Epidermal melanocyte (primary cell): ENCODE measurements around the gene ALKBH8.
"Not testable (repeated sequence)": the region's sequence is repeated elsewhere in the genome, so short reads cannot be mapped to it uniquely, and the experiment has no call there.

Experiments used
- DNase-seq: peaks from one replicate; pipeline ENCODE4 v3.0.0; 2011; ENCODE audit warnings: low spot score; ENCODE audit not compliant: insufficient read length

The ALKBH8 gene

DNA sequence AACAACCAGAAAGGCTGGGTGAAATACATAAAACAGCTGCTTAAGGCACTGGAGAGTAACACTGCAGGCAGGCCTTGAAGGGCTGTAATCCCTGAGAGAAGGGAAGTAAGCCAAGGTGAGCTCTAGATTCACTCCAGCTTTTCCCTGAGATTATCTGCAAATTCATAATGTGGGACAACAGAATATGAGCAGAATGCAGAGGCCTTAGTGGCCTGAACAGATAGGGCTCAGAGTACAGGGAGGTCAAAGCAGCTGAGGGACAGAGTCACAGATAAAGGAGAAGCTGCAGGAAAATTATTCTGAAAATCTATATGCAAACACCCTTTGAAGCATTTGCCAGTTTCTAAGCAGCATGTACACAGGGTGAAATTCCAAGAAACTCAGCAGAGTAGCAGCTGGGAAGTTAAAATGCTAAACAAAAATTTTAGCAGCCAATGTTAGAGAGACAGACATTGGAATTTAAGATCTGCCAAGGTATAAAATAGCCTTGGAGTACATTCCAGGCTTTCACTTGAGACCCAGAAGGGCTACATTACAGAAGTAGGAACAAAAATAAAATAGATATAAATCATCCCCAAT lies 59.8 kb downstream of the ALKBH8 start:
- DNase-seq = no peak

DNA sequence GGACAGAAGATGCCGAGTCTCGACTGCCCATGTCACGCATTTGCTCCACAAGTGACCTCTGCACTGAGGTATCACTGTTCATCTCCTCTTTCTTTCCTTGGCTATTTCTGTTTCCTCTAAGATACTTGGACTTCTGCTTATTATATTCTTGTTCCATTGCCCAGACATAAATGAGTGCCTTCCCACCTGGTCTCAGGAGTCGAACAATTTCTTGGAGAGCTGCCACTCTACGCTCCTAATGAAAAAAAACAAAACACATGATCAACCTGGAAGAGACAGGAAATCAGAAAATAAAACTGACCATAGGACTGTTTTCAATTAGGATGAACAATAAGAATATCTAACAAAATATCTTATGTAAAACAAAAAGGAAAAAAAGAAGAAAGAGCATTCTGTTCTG lies 60.6 kb downstream of the ALKBH8 start:
- DNase-seq = no peak

GRCh38 chr11:107501713-107502112 lies 63.8 kb downstream of the ALKBH8 start:
- DNase-seq = no peak

DNA sequence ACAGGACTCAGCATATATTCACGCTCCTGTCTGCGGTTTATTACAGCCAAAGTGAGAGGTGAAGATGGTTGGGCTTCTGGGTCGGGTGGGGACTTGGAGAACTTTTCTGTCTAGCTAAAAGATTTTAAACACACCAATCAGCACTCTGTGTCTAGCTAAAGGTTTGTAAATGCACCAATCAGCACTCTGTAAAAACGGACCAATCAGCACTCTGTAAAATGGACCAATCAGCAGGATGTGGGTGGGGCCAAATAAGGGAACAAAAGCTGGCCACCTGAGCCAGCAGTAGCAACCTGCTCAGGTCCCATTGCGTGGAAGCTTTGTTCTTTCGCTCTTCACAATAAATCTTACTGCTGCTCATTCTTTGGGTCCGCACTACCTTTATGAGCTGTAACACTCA lies 68.2 kb downstream of the ALKBH8 start:
- DNase-seq = not testable (repeated sequence)

GRCh38 chr11:107496011-107496410 lies 69.5 kb downstream of the ALKBH8 start:
- DNase-seq = peak; percentile 22

DNA sequence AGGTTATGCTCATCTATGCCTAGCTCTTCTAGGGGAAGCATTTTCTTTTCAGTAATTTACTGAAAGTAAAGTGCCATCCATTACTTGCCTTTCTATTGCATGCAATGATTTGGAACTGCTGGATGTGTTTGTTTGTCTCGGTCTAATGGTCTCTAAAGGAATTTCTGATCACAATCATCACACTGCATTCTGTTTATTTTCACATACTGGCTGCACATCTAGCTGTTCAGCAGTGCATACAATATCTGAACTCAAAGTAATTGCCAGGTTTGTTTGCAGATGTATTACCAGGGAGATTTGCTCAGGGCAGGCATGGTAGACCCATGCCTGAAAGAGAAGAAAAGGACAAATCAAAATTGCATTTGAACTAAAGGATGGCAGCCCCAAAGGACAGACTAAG lies 71.5 kb downstream of the ALKBH8 start:
- no peak for DNase-seq

DNA sequence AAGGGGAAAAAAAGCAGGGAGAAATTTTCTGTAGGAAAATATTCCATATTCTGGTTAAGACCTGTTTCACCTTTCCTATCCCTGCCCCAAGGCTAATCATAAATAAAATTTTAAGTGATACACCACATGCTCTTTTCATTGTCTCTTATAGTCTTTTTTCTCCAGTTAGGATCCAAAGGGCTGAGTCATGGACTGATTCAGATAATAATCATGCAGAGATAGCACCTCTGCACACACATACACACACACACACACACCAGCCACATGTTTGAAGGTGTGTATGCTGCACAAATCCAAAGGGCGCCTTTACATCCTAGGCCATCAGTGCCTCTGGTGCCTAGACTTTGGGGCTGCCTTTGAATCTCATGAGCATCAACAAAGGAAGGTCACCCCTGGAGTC lies 72.4 kb downstream of the ALKBH8 start:
- no peak for DNase-seq

DNA sequence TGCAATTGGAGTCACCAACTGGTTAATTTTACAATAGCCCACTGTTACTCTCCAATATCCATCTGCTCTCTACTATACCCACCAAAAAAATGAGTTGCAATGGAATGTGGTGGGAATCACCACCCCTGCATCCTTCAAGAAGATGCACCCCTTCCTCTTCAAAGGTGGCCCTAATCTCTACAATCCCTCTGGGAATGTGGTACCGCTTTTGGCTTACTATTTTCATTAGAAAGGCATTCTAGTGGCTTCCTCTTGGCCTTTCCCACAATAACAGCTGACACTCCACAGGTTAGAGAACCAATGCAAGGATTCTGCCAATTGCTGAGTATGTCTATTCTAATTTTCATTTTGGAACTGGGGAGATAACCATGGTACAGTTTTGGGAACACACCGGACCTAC lies 74.7 kb downstream of the ALKBH8 start:
- no peak for DNase-seq

DNA sequence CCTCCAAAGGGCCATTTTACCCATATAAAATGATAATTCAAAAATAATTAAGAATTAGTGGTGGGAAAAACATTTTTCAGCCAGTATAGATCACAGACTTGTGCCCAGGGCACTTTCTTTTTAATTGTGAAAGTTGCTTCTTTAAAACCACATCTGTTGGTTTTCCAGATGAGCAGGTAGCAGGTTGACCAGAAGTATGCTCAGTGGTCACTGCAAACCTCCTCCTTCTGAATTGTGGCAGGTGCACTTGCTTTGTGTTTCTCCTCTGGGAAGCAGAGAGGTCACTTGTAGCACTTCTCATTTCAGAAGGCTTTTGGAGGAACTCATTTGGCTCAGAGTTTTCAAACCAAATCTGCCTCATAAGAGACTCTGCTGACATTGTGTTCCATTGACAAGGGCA lies 83.3 kb downstream of the ALKBH8 start:
- no peak for DNase-seq

- no peak for DNase-seq
Observed at GRCh38 chr11:107478922-107479321, 86.6 kb downstream of the ALKBH8 start.

DNA sequence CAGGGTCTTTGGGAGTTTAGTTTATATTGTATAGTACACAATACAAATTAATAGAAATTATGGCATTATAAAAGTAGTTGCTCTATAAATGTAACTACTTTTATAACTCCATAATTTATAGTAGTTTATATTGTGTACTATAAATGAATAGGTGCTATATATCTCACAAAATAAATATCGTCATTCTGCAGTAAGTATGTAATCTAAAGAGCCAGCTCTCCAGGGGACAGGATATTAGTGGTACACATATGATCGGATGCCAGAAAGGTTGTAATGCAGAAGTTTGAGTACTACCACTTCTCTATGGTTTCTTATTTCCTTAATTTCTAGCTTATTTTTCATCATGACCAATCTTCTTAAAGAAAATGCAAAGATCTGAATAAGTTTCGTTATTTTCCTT lies 87.7 kb downstream of the ALKBH8 start:
- DNase-seq = no peak

DNA sequence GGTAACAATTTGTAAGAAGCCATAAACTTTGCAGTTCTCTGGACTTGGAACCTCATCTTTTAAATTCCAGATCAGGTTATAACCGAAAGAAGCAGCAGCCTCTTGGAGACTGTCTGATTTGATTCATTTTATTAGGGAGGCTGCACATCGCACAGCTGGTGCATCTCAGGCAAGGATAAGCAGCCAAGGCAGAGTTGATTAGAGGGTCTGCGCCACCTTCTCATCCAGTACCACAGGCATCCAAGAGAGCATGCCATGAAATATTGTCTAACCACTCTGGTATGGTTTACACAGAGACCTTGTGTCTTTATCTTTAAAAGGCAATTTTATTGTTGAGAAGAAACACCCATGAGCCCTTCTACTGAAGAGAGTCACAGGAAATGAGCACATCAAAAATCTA lies 91.7 kb downstream of the ALKBH8 start:
- DNase-seq = no peak

DNA sequence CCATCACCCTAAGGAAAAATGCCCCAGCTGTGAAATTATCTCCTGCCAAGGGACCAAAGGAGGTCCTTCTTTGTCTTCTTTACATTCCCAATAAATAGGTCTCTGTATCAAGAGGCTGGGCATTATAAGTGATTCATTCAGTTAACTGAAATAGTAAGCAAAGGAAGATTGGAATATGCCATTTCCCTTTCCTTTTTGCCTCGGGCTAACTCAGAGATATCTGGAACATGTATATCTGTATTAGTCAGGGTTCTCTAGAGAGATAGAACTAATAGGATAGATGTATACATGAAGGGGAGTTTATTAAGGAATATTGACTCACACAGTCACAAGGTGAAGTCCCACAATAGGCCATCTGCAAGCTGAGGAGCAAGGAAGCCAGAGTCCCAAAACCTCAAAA lies 92.6 kb downstream of the ALKBH8 start:
- no peak for DNase-seq

DNA sequence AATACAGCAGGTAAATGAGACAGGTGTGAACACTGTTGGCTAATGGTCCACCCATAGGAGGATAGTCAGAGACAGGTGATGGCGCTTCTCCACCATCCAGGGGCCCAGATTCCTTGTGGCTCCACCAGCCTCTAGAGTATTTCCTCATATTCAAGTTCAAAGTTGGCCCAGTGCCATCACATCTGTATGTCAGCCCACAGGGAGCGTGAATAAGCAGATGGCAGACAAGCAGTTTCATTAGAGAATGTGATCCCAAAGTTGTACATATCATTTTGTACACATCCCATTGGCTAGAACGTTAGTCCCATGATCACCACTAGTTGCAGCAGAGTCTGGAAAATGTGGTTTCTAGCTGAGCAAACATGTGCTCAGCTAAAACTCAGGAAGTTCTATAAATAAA lies 96.9 kb downstream of the ALKBH8 start:
- no peak for DNase-seq

DNA sequence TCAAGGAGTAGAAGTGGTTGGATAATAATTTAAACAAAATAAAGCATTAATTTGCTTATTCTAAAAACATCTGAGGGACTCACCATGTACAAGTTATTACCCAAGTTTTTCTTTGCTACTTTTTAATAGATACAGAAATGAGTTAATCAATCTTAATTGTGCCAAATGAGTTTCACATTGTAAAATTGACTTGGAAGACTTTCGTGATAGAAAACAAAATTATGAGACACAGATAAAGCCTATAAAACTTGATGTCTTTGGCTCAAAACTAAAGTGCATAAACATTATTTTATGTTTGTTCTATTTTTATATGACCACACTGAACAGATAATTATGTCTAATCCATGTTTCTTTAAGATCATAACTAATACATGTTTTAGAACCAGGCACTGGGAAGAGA lies 97.8 kb downstream of the ALKBH8 start:
- no peak for DNase-seq

- not testable (repeated sequence) for DNase-seq
Observed at GRCh38 chr11:107466275-107466866, 99.2 kb downstream of the ALKBH8 start.

DNA sequence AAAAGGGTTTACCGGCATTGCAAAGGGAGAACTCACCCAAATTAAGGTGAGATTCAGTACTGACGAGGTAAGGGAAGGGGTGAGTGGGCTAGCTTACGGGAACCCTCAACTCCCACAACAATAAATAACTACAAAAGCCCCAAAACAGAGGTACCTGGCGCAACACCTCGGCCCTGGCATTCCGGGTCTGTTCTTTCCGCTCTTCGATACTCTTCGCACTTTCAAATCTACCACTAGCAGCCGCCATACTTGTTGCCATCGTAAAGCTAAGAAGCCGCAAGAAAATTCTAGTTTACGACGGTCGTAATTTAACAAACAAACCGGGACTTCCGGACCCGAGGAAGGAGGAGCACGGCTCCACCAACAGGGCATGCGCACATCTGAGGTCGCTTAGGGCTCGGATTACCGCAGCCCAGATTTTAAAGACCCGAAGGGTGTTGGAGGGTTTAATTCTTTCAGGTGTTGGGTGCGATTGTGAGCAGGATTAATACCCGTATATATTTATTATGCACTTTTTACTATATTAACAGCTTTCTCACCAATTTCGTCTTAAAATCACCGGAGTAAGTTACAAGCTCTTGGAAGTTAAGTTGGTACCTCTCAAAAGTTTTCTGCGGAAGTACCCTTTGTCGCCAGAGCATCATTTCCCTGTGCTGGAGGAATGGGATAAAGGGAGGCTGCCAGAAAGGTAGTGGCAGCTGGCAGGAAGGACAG lies 107.8 kb downstream of the ALKBH8 start, which contains the start of gene CWF19L2:
Gene CWF19L2, minus strand, starts transcription at position 268 of the 714 bp plus-strand sequence. Its CDS starts 9 bp downstream, at position 259.
- DNase-seq = peak; percentile 92

GRCh38 chr11:107457205-107457557 lies 108.4 kb downstream of the ALKBH8 start:
- no peak for DNase-seq

GRCh38 chr11:107453594-107454286 lies 111.8 kb downstream of the ALKBH8 start:
- no peak for DNase-seq
